Breast epithelium (tissue), 3 donors: ENCODE measurements around the gene MRPL43.

Experiments used
- POLR2A ChIP-seq: fragments of 450-650 bp; IDR thresholded peaks from one replicate; pipeline ENCODE4 v1.6.1; 2016; ENCODE audit warnings: antibody characterized with exemption, mild to moderate bottlenecking, moderate library complexity
- POLR2AphosphoS5 ChIP-seq, 3 donors: sonication (generic); formaldehyde crosslinking; IDR thresholded peaks; one replicate each; pipeline ENCODE4 v1.6.1; 2017; ENCODE audit warnings: antibody characterized with exemption in 3 of 3
- TF ChIP-seq, protein P1 (sequence below), 3 donors: fragments of 450-650 bp; IDR thresholded peaks; one replicate each; pipeline ENCODE4 v1.5.1; 2016 to 2017; ENCODE audit warnings: antibody characterized with exemption in 3 of 3, mild to moderate bottlenecking in 3 of 3, moderate library complexity in 3 of 3

DNA sequence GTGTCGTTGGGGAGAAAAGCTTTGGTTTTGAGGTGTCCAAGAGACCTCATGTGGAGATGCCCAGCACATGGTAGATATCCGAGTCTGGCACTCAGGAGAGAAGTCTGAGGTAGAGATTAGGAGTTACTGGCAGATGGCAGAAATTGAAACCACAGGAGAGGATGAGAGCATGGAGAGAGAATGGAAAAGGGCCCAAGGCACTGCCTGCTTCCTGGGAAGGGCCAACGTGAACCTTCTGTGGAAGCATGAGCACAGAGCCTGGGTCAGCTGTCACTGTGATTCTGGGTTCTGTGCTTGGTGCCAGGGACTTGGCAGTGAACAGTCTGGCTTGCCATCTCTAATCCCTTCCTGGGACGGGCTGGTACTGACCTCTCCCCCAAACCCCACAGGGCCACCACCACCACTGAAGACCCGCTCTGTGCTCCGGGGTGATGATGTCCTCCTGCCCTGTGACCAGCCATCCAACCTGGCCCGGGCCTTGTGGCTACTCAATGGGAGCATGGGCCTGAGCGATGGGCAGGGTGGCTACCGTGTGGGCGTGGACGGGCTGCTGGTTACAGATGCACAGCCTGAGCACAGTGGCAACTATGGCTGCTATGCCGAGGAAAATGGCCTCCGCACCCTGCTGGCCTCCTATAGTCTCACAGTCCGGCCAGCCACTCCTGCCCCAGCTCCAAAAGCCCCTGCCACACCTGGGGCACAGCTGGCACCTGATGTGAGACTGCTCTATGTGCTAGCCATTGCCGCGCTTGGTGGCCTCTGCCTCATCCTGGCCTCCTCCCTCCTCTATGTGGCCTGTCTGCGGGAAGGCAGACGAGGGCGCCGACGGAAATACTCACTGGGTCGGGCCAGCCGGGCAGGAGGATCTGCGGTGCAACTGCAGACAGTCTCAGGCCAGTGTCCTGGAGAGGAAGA, 4.1 kb downstream of the MRPL43 start:
- no peak for TF ChIP-seq POLR2A
- TF ChIP-seq, protein P1, sequence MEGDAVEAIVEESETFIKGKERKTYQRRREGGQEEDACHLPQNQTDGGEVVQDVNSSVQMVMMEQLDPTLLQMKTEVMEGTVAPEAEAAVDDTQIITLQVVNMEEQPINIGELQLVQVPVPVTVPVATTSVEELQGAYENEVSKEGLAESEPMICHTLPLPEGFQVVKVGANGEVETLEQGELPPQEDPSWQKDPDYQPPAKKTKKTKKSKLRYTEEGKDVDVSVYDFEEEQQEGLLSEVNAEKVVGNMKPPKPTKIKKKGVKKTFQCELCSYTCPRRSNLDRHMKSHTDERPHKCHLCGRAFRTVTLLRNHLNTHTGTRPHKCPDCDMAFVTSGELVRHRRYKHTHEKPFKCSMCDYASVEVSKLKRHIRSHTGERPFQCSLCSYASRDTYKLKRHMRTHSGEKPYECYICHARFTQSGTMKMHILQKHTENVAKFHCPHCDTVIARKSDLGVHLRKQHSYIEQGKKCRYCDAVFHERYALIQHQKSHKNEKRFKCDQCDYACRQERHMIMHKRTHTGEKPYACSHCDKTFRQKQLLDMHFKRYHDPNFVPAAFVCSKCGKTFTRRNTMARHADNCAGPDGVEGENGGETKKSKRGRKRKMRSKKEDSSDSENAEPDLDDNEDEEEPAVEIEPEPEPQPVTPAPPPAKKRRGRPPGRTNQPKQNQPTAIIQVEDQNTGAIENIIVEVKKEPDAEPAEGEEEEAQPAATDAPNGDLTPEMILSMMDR (IDR thresholded peaks at IDR 0.05) = no peak
- TF ChIP-seq POLR2AphosphoS5 (IDR thresholded peaks at IDR 0.05) = no peak
